Natural killer cell (primary cell): ENCODE data around the gene PBXIP1. TPM values are rescaled to one million over a fixed set of nuclear protein-coding genes. Genes with fewer than 3 reads are reported as not detected.

Experiments used
- ATAC-seq, 3 donors: fragments of 150-1000 bp in 2 of 3; fragments of 200-7000 bp in 1 of 3; cut with Tn5 transposase; 1 replicate in 1 of 3; 2 replicates in 2 of 3; pipeline ENCODE4 v1.10.0; 2021; ENCODE audit warnings: mild to moderate bottlenecking in 2 of 3, moderate library complexity in 2 of 3
- DNase-seq, 2 donors: peaks; one replicate each; pipeline versions ENCODE4 v3.0.0 to v3.0.0-alpha.2; 2013 to 2021; ENCODE audit warnings: mixed read lengths in 1 of 2
- H3K27ac ChIP-seq: one replicate; pipeline ENCODE4 v1.5.1; 2013; ENCODE audit warnings: mild to moderate bottlenecking, low read length
- H3K27me3 ChIP-seq: one replicate; pipeline ENCODE4 v1.6.1; 2013; ENCODE audit warnings: low read length; ENCODE audit not compliant: control insufficient read depth, insufficient read depth
- H3K36me3 ChIP-seq: one replicate; pipeline ENCODE4 v1.6.1; 2013; ENCODE audit warnings: low read length; ENCODE audit not compliant: control insufficient read depth, insufficient read depth
- H3K4me1 ChIP-seq: one replicate; pipeline ENCODE4 v1.6.1; 2013; ENCODE audit warnings: low read length; ENCODE audit not compliant: control insufficient read depth, insufficient read depth
- H3K4me3 ChIP-seq: one replicate; pipeline ENCODE4 v1.5.1; 2013; ENCODE audit warnings: low read length
- H3K9me3 ChIP-seq: one replicate; pipeline ENCODE4 v1.6.1; 2013; ENCODE audit warnings: low read length; ENCODE audit not compliant: control insufficient read depth, insufficient read depth
- H3K27ac Mint-ChIP-seq, 2 donors: one replicate each; pipeline ENCODE4 v1.8.0; 2022; ENCODE audit warnings: mild to moderate bottlenecking in 2 of 2, mixed read lengths in 2 of 2, moderate library complexity in 1 of 2
- H3K27me3 Mint-ChIP-seq, 2 donors: one replicate each; pipeline ENCODE4 v1.8.0; 2022; ENCODE audit warnings: low read depth in 2 of 2, mixed read lengths in 2 of 2
- H3K36me3 Mint-ChIP-seq: one replicate; pipeline ENCODE4 v1.8.0; 2022; ENCODE audit warnings: mixed read lengths
- H3K4me1 Mint-ChIP-seq, 2 donors: one replicate each; pipeline ENCODE4 v1.8.0; 2022; ENCODE audit warnings: mixed read lengths in 2 of 2
- H3K4me3 Mint-ChIP-seq: one replicate; pipeline ENCODE4 v1.8.0; 2022; ENCODE audit warnings: mild to moderate bottlenecking, moderate library complexity, mixed read lengths
- H3K9me3 Mint-ChIP-seq, 2 donors: one replicate each; pipeline ENCODE4 v1.8.0; 2022; ENCODE audit warnings: mixed read lengths in 2 of 2
- WGBS: methylation state at CpG from one replicate; pipeline ENCODE4 v1.1.7; 2013; ENCODE audit warnings: missing lambda C conversion rate; ENCODE audit not compliant: insufficient coverage; 5-methylcytosine and 5-hydroxymethylcytosine counted together
- intact Hi-C: fragments of 100-400 bp; cut with micrococcal nuclease; formaldehyde crosslinking; loops from one replicate; pipeline ENCODE4 v1.14.2; 2022
- total RNA-seq, 4 donors: library from RNA; stranded (reverse); fragments of 120-200 nt in 1 of 4; gene quantifications; one replicate each; pipeline versions ENCODE4 v1.2.3 to v1.2.4, GENCODE V29; 2013 to 2022
- TF ChIP-seq, protein P1 (sequence below): fragments of 200-600 bp; IDR thresholded peaks from one replicate; pipeline ENCODE4 v1.8.0; 2022; ENCODE audit warnings: antibody characterized with exemption

Gene PBXIP1
- total RNA-seq, 3 donors from 2014 or later (not counting 1 experiment from before 2014, with no cell fraction given): 158 to 200 (median 197) TPM

- H3K27me3 Mint-ChIP-seq: no peaks in the 10 kb centered on the region
- ATAC-seq: no peak
- peaks cover 20 to 50% of the 10 kb centered on the region in 2 donors for H3K4me1 Mint-ChIP-seq
- H3K36me3 Mint-ChIP-seq: no peaks in the 10 kb centered on the region
- H3K27ac Mint-ChIP-seq: peak overlapping the region in 1 of 2 donors; percentile 22
- intact Hi-C loops: no loop called here
- no peaks in the 10 kb centered on the region for H3K9me3 ChIP-seq
- no peaks in the 10 kb centered on the region for H3K9me3 Mint-ChIP-seq
- TF ChIP-seq, protein P1, sequence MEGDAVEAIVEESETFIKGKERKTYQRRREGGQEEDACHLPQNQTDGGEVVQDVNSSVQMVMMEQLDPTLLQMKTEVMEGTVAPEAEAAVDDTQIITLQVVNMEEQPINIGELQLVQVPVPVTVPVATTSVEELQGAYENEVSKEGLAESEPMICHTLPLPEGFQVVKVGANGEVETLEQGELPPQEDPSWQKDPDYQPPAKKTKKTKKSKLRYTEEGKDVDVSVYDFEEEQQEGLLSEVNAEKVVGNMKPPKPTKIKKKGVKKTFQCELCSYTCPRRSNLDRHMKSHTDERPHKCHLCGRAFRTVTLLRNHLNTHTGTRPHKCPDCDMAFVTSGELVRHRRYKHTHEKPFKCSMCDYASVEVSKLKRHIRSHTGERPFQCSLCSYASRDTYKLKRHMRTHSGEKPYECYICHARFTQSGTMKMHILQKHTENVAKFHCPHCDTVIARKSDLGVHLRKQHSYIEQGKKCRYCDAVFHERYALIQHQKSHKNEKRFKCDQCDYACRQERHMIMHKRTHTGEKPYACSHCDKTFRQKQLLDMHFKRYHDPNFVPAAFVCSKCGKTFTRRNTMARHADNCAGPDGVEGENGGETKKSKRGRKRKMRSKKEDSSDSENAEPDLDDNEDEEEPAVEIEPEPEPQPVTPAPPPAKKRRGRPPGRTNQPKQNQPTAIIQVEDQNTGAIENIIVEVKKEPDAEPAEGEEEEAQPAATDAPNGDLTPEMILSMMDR: no peak
- peak overlapping the region; percentile 69 for H3K27ac ChIP-seq
- peaks cover 60% of the 10 kb centered on the region for H3K4me1 ChIP-seq
- H3K4me3 ChIP-seq: no peak overlapping the region
- DNase-seq: peak in 1 of 2 donors; percentile 33
- no peak overlapping the region for H3K4me3 Mint-ChIP-seq
- WGBS: 92% methylated on average over 5 of the region's 5 CpGs
- no peaks in the 10 kb centered on the region for H3K27me3 ChIP-seq
- peaks cover 20% of the 10 kb centered on the region for H3K36me3 ChIP-seq
Measured at GRCh38 chr1:154941333-154942013, 14.4 kb downstream of the PBXIP1 start.

GRCh38 chr1:154940651-154941194 is 15.2 kb downstream of the PBXIP1 start:
- Mint-ChIP-seq H3K9me3 (no peaks in the 10 kb centered on the region), H3K4me3 (peak overlapping the region; percentile 21), H3K27me3 (no peaks in the 10 kb centered on the region), H3K27ac (peak overlapping the region; percentile 9 to 30), H3K4me1 (peaks cover 19 to 49% of the 10 kb centered on the region in 2 donors), H3K36me3 (no peaks in the 10 kb centered on the region)
- peaks cover 13% of the 10 kb centered on the region for H3K36me3 ChIP-seq
- H3K27ac ChIP-seq: no peak overlapping the region
- TF ChIP-seq, protein P1: no peak
- intact Hi-C loops: no loop called here
- no peaks in the 10 kb centered on the region for H3K27me3 ChIP-seq
- DNase-seq (peak in 1 of 2 donors; percentile 36), ATAC-seq (no peak)
- peaks cover 67% of the 10 kb centered on the region for H3K4me1 ChIP-seq
- H3K9me3 ChIP-seq: no peaks in the 10 kb centered on the region
- 65% methylated on average over 8 of the region's 8 CpGs for WGBS
- H3K4me3 ChIP-seq: no peak overlapping the region

DNA sequence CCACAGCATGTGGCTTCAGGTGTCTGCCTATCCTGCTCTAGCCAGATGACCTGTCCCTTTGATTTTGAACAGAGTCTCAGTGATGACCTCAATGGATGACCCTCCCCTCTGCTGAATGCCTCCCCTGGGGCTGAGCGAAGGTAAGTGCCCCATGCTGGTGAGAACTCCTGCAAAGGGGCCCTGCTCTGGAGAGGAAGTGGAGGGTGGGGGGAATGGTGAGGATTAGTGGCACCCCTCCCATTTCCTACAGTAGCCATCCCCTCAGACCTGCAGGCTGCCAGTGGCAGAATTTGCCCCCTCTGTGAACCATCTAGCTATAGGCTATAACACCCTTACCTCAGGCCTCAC is 15.7 kb downstream of the PBXIP1 start:
- peak overlapping the region; percentile 21 for H3K4me3 Mint-ChIP-seq
- no peak for ATAC-seq
- no CpG with 5 or more reads among the region's 1 CpG for WGBS
- intact Hi-C loops: no loop called here
- Histone ChIP-seq H3K36me3 (peaks cover 8% of the 10 kb centered on the region), H3K9me3 (no peaks in the 10 kb centered on the region), H3K27me3 (no peaks in the 10 kb centered on the region), H3K4me1 (peaks cover 69% of the 10 kb centered on the region), H3K4me3 (no peak overlapping the region), H3K27ac (no peak overlapping the region)
- peak overlapping the region; percentile 9 to 30 for H3K27ac Mint-ChIP-seq
- H3K36me3 Mint-ChIP-seq: no peaks in the 10 kb centered on the region
- TF ChIP-seq, protein P1: no peak
- peaks cover 19 to 49% of the 10 kb centered on the region in 2 donors for H3K4me1 Mint-ChIP-seq
- DNase-seq: peak in 1 of 2 donors; percentile 26
- H3K27me3 Mint-ChIP-seq: no peaks in the 10 kb centered on the region
- H3K9me3 Mint-ChIP-seq: no peaks in the 10 kb centered on the region
